Measurements from ENCODE around the gene CCND1. TPM values are rescaled to one million over a fixed set of nuclear protein-coding genes. Genes with fewer than 3 reads are reported as not detected.

Gene CCND1
- total RNA-seq, 1 experiment from 2014 or later = 372 TPM

- Histone ChIP-seq H2BK120ac (ENCODE audit: low read depth, low read length, poor library complexity, severe bottlenecking) (no peak overlapping the region), H3K9ac (ENCODE audit: extremely low read depth, insufficient read length, low read length) (no peak overlapping the region), H3K56ac (ENCODE audit: insufficient read length, low read depth, low read length) (no peak overlapping the region), H3K79me2 (ENCODE audit: insufficient read depth, low read length) (no peaks in the 10 kb centered on the region), H3K27ac (ENCODE audit: insufficient read length, low read depth, low read length) (no peak overlapping the region), H3K4me2 (ENCODE audit: insufficient read depth, insufficient read length, low read length) (peak overlapping the region; percentile 55), H3K23me2 (ENCODE audit: insufficient read length, low read depth, low read length, poor library complexity, severe bottlenecking) (peaks cover 21% of the 10 kb centered on the region), H2AFZ (ENCODE audit: low read length) (no peak overlapping the region), H3K14ac (ENCODE audit: insufficient read depth, low read length) (no peak overlapping the region), H3K18ac (ENCODE audit: insufficient read length, low read depth, low read length) (no peak overlapping the region), H2BK12ac (ENCODE audit: insufficient read length, low read depth, low read length) (no peak overlapping the region), H3K4me1 (ENCODE audit: insufficient read depth, low read length) (no peaks in the 10 kb centered on the region), H4K8ac (replicated peaks; ENCODE audit: insufficient read length, low read depth, low read length) (no peak overlapping the region), H3K9me3 (ENCODE audit: control insufficient read depth, low read depth, low read length) (no peaks in the 10 kb centered on the region), H4K91ac (ENCODE audit: insufficient read length, low read depth, low read length) (no peak overlapping the region), H4K20me1 (ENCODE audit: control insufficient read depth, insufficient read depth, insufficient read length) (no peaks in the 10 kb centered on the region), H3K23ac (ENCODE audit: insufficient read length, low read depth, low read length) (no peak overlapping the region), H3K27me3 (ENCODE audit: insufficient read depth, low read length) (peaks cover 3% of the 10 kb centered on the region; the same call in 1 of the 2 replicates), H2BK20ac (ENCODE audit: low read depth, low read length, poor library complexity, severe bottlenecking) (no peak overlapping the region), H2BK5ac (ENCODE audit: insufficient read length, low read length) (no peak overlapping the region), H3T11ph (ENCODE audit: low read length) (no peak overlapping the region), H2AK5ac (ENCODE audit: insufficient read length, low read length) (no peak overlapping the region), H4K5ac (ENCODE audit: insufficient read length, low read depth, low read length) (no peak overlapping the region), H3K4ac (ENCODE audit: low read depth, low read length) (no peak overlapping the region), H2BK15ac (ENCODE audit: low read depth, low read length) (no peak overlapping the region), H3K79me1 (ENCODE audit: insufficient read depth, low read depth, low read length, poor library complexity, severe bottlenecking) (no peaks in the 10 kb centered on the region)
- no CpG with 5 or more reads among the region's 17 CpGs for WGBS (ENCODE audit: extremely low coverage, insufficient read length, low lambda C conversion rate)
- H3K9me3 Mint-ChIP-seq = no peaks in the 10 kb centered on the region
- peaks cover 27 to 33% of the 10 kb centered on the region in 2 experiments for H3K4me1 Mint-ChIP-seq
- TF ChIP-seq CTCF (conservative IDR thresholded peaks at IDR 0.05) = no peak
- H3K36me3 Mint-ChIP-seq (ENCODE audit: insufficient read depth in 1 of 3, low read depth in 3 of 3) = 0 out of 7 replicates have a peak, but pooled peaks cover 0 to under 1% (median 0%) of the 10 kb centered on the region in 3 experiments
- no peak for DNase-seq
- no peak overlapping the region for H3K27ac Mint-ChIP-seq
- peaks cover 34% of the 10 kb centered on the region for H3K27me3 Mint-ChIP-seq (ENCODE audit: low read depth)
- peak overlapping the region; percentile 49 to 64 for H3K4me3 Mint-ChIP-seq
Observed at GRCh38 chr11:69635804-69636511, 5.0 kb upstream of the CCND1 start.
